Adipocyte (in vitro differentiated cells): Measurements from ENCODE around the gene RHBDD3.

ENCODE experiments used
- DNase-seq: peaks from one replicate; pipeline ENCODE4 v3.0.0-alpha.2; 2015; ENCODE audit warnings: low read depth
- H3K27me3 ChIP-seq: replicated peaks from 2 replicates; pipeline ENCODE4 v1.7.0; 2013; ENCODE audit warnings: mild to moderate bottlenecking, low read length, moderate library complexity; ENCODE audit not compliant: control insufficient read depth, insufficient read depth
- H3K36me3 ChIP-seq: 2 replicates; pipeline ENCODE4 v1.7.0; 2013; ENCODE audit warnings: low read length, mild to moderate bottlenecking, moderate library complexity; ENCODE audit not compliant: control insufficient read depth, insufficient read depth, severe bottlenecking
- H3K4me1 ChIP-seq: 2 replicates; pipeline ENCODE4 v1.7.0; 2013; ENCODE audit warnings: mild to moderate bottlenecking, low read length, moderate library complexity; ENCODE audit not compliant: control insufficient read depth, insufficient read depth
- H3K4me3 ChIP-seq: 2 replicates; pipeline ENCODE4 v1.7.0; 2013; ENCODE audit warnings: mild to moderate bottlenecking, low read length, moderate library complexity
- H3K9ac ChIP-seq: 2 replicates; pipeline ENCODE4 v1.7.0; 2013; ENCODE audit warnings: mild to moderate bottlenecking, low read length, moderate library complexity
- H3K9me3 ChIP-seq: 2 replicates; pipeline ENCODE4 v1.7.0; 2013; ENCODE audit warnings: mild to moderate bottlenecking, low read length, moderate library complexity; ENCODE audit not compliant: control insufficient read depth

RHBDD3 gene

GRCh38 chr22:29265305-29265704 lies 2.5 kb downstream of the RHBDD3 start:
- Histone ChIP-seq H3K9ac (peak overlapping the region; percentile 100), H3K4me1 (peaks cover 26% of the 10 kb centered on the region), H3K36me3 (peaks cover 28% of the 10 kb centered on the region), H3K4me3 (no peak overlapping the region), H3K9me3 (no peaks in the 10 kb centered on the region), H3K27me3 (no peaks in the 10 kb centered on the region)
- no peak for DNase-seq

- no peak for DNase-seq
- Histone ChIP-seq H3K4me1 (peaks cover 15% of the 10 kb centered on the region), H3K36me3 (peaks cover 24% of the 10 kb centered on the region), H3K9me3 (no peaks in the 10 kb centered on the region), H3K27me3 (no peaks in the 10 kb centered on the region), H3K4me3 (no peak overlapping the region), H3K9ac (no peak overlapping the region)
Observed at GRCh38 chr22:29263791-29264276, 3.9 kb downstream of the RHBDD3 start.

- no peak for DNase-seq
- peaks cover 24% of the 10 kb centered on the region for H3K36me3 ChIP-seq
- H3K9me3 ChIP-seq, result no peaks in the 10 kb centered on the region
- peaks cover under 1% of the 10 kb centered on the region for H3K4me1 ChIP-seq
- no peak overlapping the region for H3K4me3 ChIP-seq
- H3K27me3 ChIP-seq, result no peaks in the 10 kb centered on the region
- H3K9ac ChIP-seq, result no peak overlapping the region
Observed at GRCh38 chr22:29260601-29261315, 7.0 kb downstream of the RHBDD3 start.

GRCh38 chr22:29260031-29260560 lies 7.7 kb downstream of the RHBDD3 start:
- no peak overlapping the region for H3K9ac ChIP-seq
- H3K9me3 ChIP-seq, result no peaks in the 10 kb centered on the region
- no peaks in the 10 kb centered on the region for H3K27me3 ChIP-seq
- no peak for DNase-seq
- H3K4me3 ChIP-seq, result no peak overlapping the region
- peaks cover 18% of the 10 kb centered on the region for H3K36me3 ChIP-seq
- H3K4me1 ChIP-seq, result no peaks in the 10 kb centered on the region

- Histone ChIP-seq H3K9ac (no peak overlapping the region), H3K27me3 (no peaks in the 10 kb centered on the region), H3K9me3 (no peaks in the 10 kb centered on the region), H3K4me3 (no peak overlapping the region), H3K4me1 (no peaks in the 10 kb centered on the region), H3K36me3 (peaks cover 14% of the 10 kb centered on the region)
- no peak for DNase-seq
Observed at GRCh38 chr22:29259253-29259899, 8.4 kb downstream of the RHBDD3 start.

- peaks cover 7% of the 10 kb centered on the region for H3K36me3 ChIP-seq
- H3K4me1 ChIP-seq, result no peaks in the 10 kb centered on the region
- H3K4me3 ChIP-seq, result no peak overlapping the region
- no peak overlapping the region for H3K9ac ChIP-seq
- H3K27me3 ChIP-seq, result no peaks in the 10 kb centered on the region
- H3K9me3 ChIP-seq, result no peaks in the 10 kb centered on the region
- DNase-seq, result no peak
Observed at GRCh38 chr22:29258407-29259252, 9.2 kb downstream of the RHBDD3 start.

DNA sequence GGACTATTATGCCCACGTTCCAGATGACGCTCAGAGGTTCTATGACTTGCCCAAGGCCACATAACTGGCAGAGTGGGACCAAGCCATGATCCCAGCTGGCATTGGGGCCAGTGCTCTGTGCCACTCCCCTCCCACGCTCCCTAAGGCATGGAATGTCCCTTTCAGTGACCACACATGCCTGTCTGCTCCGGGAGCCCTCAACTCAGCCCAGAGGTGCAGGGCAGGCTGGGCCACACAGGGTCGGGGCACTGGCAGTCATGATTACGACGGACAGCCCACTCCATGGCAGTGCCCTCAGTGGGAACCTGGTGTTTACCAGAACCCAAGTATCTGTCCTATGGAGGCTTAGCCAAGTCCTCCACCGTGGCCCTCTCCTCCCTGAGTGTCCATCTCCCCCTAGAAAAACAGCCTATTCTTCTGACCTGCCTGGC lies 10.0 kb downstream of the RHBDD3 start:
- Histone ChIP-seq H3K9ac (no peak overlapping the region), H3K4me3 (no peak overlapping the region), H3K9me3 (no peaks in the 10 kb centered on the region), H3K36me3 (peaks cover 4% of the 10 kb centered on the region), H3K4me1 (no peaks in the 10 kb centered on the region), H3K27me3 (peaks cover under 1% of the 10 kb centered on the region)
- no peak for DNase-seq

DNA sequence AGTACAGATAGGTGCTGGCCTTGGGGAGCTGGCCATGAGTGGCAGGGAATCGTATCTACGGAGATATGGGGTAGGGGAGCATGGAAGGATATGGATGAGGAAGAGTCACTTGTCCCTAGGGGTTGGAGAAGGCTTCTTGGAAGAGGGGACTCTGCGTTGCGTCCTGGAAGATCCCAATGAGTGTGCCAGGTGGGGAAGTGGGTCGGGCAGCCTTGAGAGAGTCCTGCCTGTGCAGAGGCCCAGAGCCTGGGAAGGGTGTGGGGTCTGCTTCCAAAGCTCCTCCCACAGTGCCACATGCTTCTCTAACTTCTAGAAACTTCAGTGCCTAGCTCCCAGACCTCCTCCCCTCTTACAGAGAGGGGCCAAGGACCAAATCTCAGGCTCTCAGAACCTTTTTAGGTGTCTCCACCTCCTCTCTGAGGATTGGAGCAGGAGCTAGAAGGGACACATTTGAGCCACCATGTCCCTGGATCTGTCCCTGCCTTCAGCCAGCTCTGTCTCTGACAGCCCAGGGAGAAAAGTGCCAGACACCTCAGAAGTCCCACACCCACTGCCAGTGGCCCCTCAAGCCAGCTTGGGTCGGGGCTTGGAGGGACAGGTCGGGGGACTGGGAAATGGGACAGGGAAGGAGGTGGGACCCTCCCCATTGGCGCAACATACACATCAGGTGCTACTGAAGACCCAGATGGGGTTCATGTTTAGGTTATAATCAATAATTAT lies 11.0 kb downstream of the RHBDD3 start:
- peaks cover 4% of the 10 kb centered on the region for H3K36me3 ChIP-seq
- peaks cover 9% of the 10 kb centered on the region for H3K27me3 ChIP-seq
- DNase-seq, result no peak
- H3K4me1 ChIP-seq, result no peaks in the 10 kb centered on the region
- H3K9me3 ChIP-seq, result no peaks in the 10 kb centered on the region
- H3K4me3 ChIP-seq, result no peak overlapping the region
- H3K9ac ChIP-seq, result no peak overlapping the region

GRCh38 chr22:29255064-29255621 lies 12.6 kb downstream of the RHBDD3 start:
- H3K27me3 ChIP-seq, result peaks cover 9% of the 10 kb centered on the region
- DNase-seq, result no peak
- H3K9me3 ChIP-seq, result no peaks in the 10 kb centered on the region
- peaks cover 4% of the 10 kb centered on the region for H3K36me3 ChIP-seq
- H3K9ac ChIP-seq, result no peak overlapping the region
- no peaks in the 10 kb centered on the region for H3K4me1 ChIP-seq
- H3K4me3 ChIP-seq, result no peak overlapping the region

DNA sequence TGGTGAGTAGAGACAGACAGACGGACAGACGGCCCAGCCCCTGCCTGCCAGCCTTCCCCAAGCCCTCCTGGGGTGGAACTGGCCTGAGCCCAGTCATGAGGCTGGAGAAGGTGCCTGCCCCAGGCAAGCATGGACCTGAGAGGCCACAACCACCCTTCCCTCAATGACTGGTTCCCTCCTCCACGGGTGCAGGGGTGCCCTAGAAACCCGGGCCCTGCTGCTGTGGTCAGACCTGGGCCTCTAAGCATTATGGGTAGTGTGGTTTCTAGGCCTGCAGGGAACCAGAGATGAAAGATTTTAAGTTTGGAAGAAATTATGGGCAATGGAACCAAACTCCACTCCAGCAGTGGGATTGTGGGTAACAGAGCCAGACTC lies 13.5 kb downstream of the RHBDD3 start:
- no peak overlapping the region for H3K4me3 ChIP-seq
- H3K4me1 ChIP-seq, result no peaks in the 10 kb centered on the region
- H3K9ac ChIP-seq, result no peak overlapping the region
- H3K36me3 ChIP-seq, result no peaks in the 10 kb centered on the region
- H3K9me3 ChIP-seq, result no peaks in the 10 kb centered on the region
- no peak for DNase-seq
- H3K27me3 ChIP-seq, result peaks cover 9% of the 10 kb centered on the region
